Skin epidermis (tissue), 12 donors: ENCODE measurements around the gene SHH.

ENCODE experiments used
- H3K27ac ChIP-seq, 21 experiments: fragments of 200-600 bp; sonication (generic) in 11 of 21; one replicate each; pipeline ENCODE4 v1.5.0; 2020; ENCODE audit warnings: mild to moderate bottlenecking in 3 of 21, inconsistent platforms in 2 of 21, moderate library complexity in 2 of 21
- H3K4me3 ChIP-seq, 7 experiments: fragments of 200-600 bp; sonication (generic) in 2 of 7; one replicate each; pipeline ENCODE4 v1.5.0; 2020; ENCODE audit warnings: inconsistent platforms in 2 of 7, mild to moderate bottlenecking in 2 of 7, moderate library complexity in 1 of 7

The SHH gene

GRCh38 chr7:155811895-155812761 lies at the start of gene SHH:
SHH (minus strand) TSS chr7:155812463; CDS start chr7:155812122, 341 bp downstream.
- H3K27ac ChIP-seq = no peak within 1 kb of the TSS
- H3K4me3 ChIP-seq = no peak within 1 kb of the TSS

GRCh38 chr7:155861480-155861868 lies 49.2 kb upstream of the SHH start:
- Histone ChIP-seq H3K4me3 (no peak overlapping the region), H3K27ac (no peak overlapping the region)

GRCh38 chr7:155860840-155861479 lies 48.7 kb upstream of the SHH start:
- Histone ChIP-seq H3K4me3 (no peak overlapping the region), H3K27ac (no peak overlapping the region)

GRCh38 chr7:155860461-155860839 lies 48.2 kb upstream of the SHH start:
- H3K27ac ChIP-seq = no peak overlapping the region
- H3K4me3 ChIP-seq = no peak overlapping the region

- H3K27ac ChIP-seq = no peak overlapping the region
- no peak overlapping the region for H3K4me3 ChIP-seq
Observed at GRCh38 chr7:155858521-155859061, 46.3 kb upstream of the SHH start.

GRCh38 chr7:155857141-155857540 lies 44.9 kb upstream of the SHH start:
- Histone ChIP-seq H3K4me3 (no peak overlapping the region), H3K27ac (no peak overlapping the region)

GRCh38 chr7:155856656-155857055 lies 44.4 kb upstream of the SHH start:
- Histone ChIP-seq H3K4me3 (no peak overlapping the region), H3K27ac (no peak overlapping the region)

- Histone ChIP-seq H3K27ac (no peak overlapping the region), H3K4me3 (no peak overlapping the region)
Observed at GRCh38 chr7:155852426-155853301, 40.4 kb upstream of the SHH start.

GRCh38 chr7:155851892-155852291 lies 39.6 kb upstream of the SHH start:
- Histone ChIP-seq H3K27ac (no peak overlapping the region), H3K4me3 (no peak overlapping the region)

- H3K4me3 ChIP-seq = no peak overlapping the region
- H3K27ac ChIP-seq = no peak overlapping the region
Observed at GRCh38 chr7:155850766-155851678, 38.8 kb upstream of the SHH start.

- Histone ChIP-seq H3K4me3 (no peak overlapping the region), H3K27ac (no peak overlapping the region)
Observed at GRCh38 chr7:155850001-155850436, 37.8 kb upstream of the SHH start.

- H3K4me3 ChIP-seq = no peak overlapping the region
- H3K27ac ChIP-seq = no peak overlapping the region
Observed at GRCh38 chr7:155848691-155849669, 36.7 kb upstream of the SHH start.

- H3K4me3 ChIP-seq = no peak overlapping the region
- H3K27ac ChIP-seq = no peak overlapping the region
Observed at GRCh38 chr7:155847821-155848435, 35.7 kb upstream of the SHH start.

- H3K4me3 ChIP-seq = no peak overlapping the region
- H3K27ac ChIP-seq = no peak overlapping the region
Observed at GRCh38 chr7:155846936-155847335, 34.7 kb upstream of the SHH start.

- Histone ChIP-seq H3K4me3 (no peak overlapping the region), H3K27ac (no peak overlapping the region)
Observed at GRCh38 chr7:155846156-155846555, 33.9 kb upstream of the SHH start.

- H3K4me3 ChIP-seq = no peak overlapping the region
- H3K27ac ChIP-seq = no peak overlapping the region
Observed at GRCh38 chr7:155845226-155845625, 33.0 kb upstream of the SHH start.

- H3K4me3 ChIP-seq = no peak overlapping the region
Observed at GRCh38 chr7:155844526-155844925, 32.3 kb upstream of the SHH start.

More at GRCh38 chr7:155844526-155844925, 32.3 kb upstream of the SHH start:
- H3K27ac ChIP-seq = no peak overlapping the region
